22Rv1 (cell line): Measurements from ENCODE around the gene ASB7.

Experiments used
- H3K27ac ChIP-seq: fragments of 450-650 bp; 2 replicates; pipeline ENCODE4 v1.5.1; 2017
- ZFX ChIP-seq: fragments of 450-650 bp; IDR thresholded peaks from 2 replicates; pipeline ENCODE4 v1.6.1; 2017; ENCODE audit warnings: antibody characterized with exemption, borderline replicate concordance
- TF ChIP-seq, protein P1 (sequence below): fragments of 450-650 bp; IDR thresholded peaks from 2 replicates; pipeline ENCODE4 v1.5.1; 2017; ENCODE audit warnings: mild to moderate bottlenecking

The ASB7 gene, protein sequence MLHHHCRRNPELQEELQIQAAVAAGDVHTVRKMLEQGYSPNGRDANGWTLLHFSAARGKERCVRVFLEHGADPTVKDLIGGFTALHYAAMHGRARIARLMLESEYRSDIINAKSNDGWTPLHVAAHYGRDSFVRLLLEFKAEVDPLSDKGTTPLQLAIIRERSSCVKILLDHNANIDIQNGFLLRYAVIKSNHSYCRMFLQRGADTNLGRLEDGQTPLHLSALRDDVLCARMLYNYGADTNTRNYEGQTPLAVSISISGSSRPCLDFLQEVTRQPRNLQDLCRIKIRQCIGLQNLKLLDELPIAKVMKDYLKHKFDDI

DNA sequence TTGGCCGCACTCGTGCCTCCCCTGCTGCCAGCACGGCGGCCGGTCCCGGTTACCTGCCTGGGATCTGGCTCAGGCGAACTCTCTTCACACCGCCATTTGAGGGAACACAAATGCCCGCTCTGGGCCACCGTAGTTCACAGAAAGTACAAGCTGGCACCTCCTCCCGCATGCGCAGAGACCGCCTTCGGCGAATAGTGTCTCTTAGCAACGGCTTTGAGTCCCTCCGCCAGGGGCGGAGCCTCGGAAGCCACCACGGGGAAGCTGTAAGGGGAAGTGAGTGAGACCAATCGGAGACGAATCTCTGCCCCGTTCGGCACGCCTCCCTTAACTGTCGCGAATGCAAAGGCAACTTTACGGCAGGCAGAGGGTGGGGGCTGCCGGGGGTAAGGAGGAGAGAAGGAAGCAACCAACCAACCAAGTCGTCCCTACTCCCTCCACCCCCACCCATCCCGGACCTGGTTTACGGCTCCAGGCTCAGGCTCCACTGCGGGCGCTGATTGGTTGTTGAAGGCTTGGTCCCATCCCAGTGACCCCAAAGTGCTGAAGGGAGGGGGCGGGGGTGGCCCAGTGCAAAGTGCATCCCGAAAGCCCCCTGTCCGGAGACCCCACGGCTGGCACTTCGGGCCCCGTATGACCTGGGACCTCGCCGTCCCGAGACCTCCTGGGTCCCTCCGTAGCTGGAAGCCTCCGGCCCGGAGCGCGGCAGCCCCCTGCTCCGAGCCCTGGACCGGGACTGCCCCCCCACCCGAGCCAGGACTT is at the start of gene ASB7, which contains the start of gene LINS1:
ASB7 (plus strand) TSS at position 526 of the 759 bp plus-strand sequence. CDS start 9,628 bp downstream, outside the sequence.
LINS1 (minus strand) TSS at position 121 of the 759 bp plus-strand sequence. CDS start 21,342 bp downstream, outside the sequence.
- TF ChIP-seq, protein P1, sequence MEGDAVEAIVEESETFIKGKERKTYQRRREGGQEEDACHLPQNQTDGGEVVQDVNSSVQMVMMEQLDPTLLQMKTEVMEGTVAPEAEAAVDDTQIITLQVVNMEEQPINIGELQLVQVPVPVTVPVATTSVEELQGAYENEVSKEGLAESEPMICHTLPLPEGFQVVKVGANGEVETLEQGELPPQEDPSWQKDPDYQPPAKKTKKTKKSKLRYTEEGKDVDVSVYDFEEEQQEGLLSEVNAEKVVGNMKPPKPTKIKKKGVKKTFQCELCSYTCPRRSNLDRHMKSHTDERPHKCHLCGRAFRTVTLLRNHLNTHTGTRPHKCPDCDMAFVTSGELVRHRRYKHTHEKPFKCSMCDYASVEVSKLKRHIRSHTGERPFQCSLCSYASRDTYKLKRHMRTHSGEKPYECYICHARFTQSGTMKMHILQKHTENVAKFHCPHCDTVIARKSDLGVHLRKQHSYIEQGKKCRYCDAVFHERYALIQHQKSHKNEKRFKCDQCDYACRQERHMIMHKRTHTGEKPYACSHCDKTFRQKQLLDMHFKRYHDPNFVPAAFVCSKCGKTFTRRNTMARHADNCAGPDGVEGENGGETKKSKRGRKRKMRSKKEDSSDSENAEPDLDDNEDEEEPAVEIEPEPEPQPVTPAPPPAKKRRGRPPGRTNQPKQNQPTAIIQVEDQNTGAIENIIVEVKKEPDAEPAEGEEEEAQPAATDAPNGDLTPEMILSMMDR: no peak
- no peak for TF ChIP-seq ZFX

DNA sequence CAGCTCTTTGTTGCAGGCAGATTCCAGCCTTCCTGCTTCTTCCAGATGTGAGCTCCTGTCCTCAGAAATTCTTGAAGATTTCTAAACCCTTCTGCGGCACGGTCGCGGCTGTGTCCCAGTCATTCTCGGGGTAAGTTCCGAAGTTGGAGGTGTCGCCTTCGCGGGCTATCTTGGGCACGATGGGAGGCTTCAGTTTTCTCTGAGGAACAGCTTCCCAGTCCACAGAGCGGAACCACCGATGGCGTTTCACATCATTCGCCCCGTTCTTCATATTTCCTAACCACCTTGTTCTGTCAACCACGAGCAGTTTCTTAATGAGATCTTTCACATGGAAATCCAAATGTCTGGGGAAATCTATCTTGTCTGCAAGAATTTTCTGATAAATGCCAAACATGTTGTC is 48.9 kb upstream of the ASB7 start:
- TF ChIP-seq ZFX: no peak
- TF ChIP-seq, protein P1: no peak
- H3K27ac ChIP-seq: no peak overlapping the region

More for the DNA sequence above, at the start of gene ASB7, which contains the start of gene LINS1:
- peak within 1 kb of the TSS; percentile 68 for H3K27ac ChIP-seq

DNA sequence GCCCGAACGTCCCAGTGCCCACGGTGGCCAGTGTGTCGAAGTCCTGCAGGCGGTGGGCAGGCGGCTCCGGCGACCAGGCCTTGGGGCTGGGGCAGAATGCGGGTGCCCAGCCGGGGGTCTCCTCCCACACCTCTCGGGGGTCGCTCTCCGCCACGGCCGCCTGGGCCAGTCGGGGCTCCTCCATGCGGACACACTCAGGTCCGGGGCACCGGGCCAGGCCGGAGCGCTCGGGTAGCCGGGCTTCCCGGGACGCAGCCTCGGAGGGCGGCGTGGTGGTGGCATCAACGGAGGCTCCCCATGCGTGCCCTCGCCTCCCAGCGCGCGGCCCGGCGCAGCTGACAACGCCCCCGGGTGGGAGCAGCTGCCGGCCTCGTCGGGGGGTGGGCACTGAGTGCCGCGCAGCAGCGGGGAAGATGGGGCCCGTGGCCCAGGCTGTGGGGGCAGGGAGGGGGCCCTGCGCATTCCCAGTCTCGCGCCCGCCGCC is 43.6 kb upstream of the ASB7 start:
- TF ChIP-seq ZFX: no peak
- TF ChIP-seq, protein P1: no peak
- H3K27ac ChIP-seq: no peak overlapping the region

DNA sequence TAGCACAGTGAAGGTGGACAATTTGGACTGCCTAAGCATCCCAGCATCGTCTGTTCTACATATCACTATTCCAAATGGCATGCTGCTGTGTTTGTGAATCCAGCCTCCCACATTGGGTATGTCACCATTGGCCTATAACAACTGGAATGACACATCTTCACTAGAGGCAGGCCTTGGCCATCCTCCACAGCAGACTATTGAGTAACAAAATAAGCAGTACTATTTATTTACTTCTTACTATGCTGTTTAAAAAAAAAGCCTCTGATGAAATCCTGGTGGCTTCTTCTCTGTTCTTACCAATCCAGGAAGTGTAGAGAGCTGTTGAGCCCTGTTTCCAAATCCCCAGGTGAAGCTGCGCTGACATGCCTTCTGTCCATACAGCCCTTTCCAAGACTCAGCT is 43.1 kb upstream of the ASB7 start:
- no peak overlapping the region for H3K27ac ChIP-seq
- TF ChIP-seq, protein P1: no peak
- TF ChIP-seq ZFX: no peak

DNA sequence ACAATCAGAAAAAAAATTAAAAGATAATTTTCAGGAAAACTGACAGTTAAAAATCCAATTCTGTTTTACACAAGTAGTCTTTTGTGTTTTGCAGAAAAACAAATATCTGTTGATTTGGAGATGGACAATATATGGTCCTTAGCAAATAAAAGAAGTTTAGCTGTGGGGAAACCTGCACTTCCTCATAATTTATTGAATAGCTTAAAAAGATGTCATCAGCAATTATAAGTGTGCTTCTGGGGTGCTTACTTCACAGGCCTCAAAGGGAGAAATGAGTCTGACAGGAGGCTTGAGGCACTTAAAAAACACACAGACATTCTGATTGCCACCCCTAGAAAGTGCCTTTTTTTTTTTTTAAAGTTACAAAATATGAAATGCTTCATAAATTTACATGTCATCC is 42.1 kb upstream of the ASB7 start:
- H3K27ac ChIP-seq: no peak overlapping the region
- no peak for TF ChIP-seq ZFX
- TF ChIP-seq, protein P1: no peak

DNA sequence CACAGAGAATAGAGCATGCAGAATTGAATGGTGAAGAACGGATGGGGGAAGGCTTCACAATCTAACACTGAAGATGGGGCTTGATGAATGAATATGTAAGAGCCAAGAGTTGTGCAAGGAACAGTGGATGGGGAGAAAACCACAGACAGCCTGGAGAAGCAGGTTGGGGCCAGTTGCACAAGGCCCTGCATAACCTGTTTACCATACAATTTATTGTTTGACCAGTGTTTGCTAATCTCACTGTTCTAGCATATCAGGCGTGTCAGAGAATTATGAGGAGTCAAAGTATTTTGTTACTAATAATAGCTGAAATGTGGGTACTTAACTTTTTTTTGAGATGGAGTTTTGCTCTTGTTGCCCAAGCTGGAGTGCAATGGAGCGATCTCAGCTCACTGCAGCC is 36.8 kb upstream of the ASB7 start:
- H3K27ac ChIP-seq: no peak overlapping the region

More for the DNA sequence above, 36.8 kb upstream of the ASB7 start:
- TF ChIP-seq, protein P1: no peak
- no peak for TF ChIP-seq ZFX
